Left lung (tissue), 10 donors: Measurements from ENCODE around the gene SENP6. TPM values are rescaled to one million over a fixed set of nuclear protein-coding genes. Genes with fewer than 3 reads are reported as not detected.

Experiments used
- ATAC-seq: fragments of 200-7000 bp; cut with Tn5 transposase; one replicate; pipeline ENCODE4 v1.9.1; 2020; ENCODE audit warnings: moderate library complexity
- DNase-seq, 4 donors: peaks; one replicate each; pipeline ENCODE4 v3.0.0-alpha.2; 2013 to 2020
- H3K27ac ChIP-seq, 2 donors: fragments of 200-600 bp; sonication (generic) in 1 of 2; one replicate each; pipeline versions ENCODE4 v1.5.0 to v1.8.0; 2020 to 2021
- H3K27me3 ChIP-seq, 2 donors: fragments of 200-600 bp; sonication (generic) in 1 of 2; one replicate each; pipeline versions ENCODE4 v1.5.0 to v1.8.0; 2020 to 2021
- H3K36me3 ChIP-seq, 2 donors: fragments of 200-600 bp; sonication (generic) in 1 of 2; one replicate each; pipeline versions ENCODE4 v1.5.0 to v1.8.0; 2020 to 2021
- H3K4me1 ChIP-seq, 2 donors: fragments of 200-600 bp; one replicate each; pipeline ENCODE4 v1.8.0; 2021
- H3K4me3 ChIP-seq, 2 donors: fragments of 200-600 bp; sonication (generic) in 1 of 2; one replicate each; pipeline versions ENCODE4 v1.5.0 to v1.8.0; 2020 to 2021; ENCODE audit warnings: mild to moderate bottlenecking in 1 of 2
- H3K9me3 ChIP-seq, 2 donors: fragments of 200-600 bp; sonication (generic) in 1 of 2; one replicate each; pipeline versions ENCODE4 v1.5.0 to v1.8.0; 2020 to 2021
- intact Hi-C, 2 donors: fragments of 100-400 bp; cut with DNase I; formaldehyde crosslinking; loops; one replicate each; pipeline versions ENCODE4 v1.11.2 to v1.14.2; 2022
- polyA plus RNA-seq, 6 donors: library from polyadenylated mRNA; unstranded; fragments of 120-200 nt; gene quantifications; one replicate each; pipeline ENCODE4 v1.2.1, GENCODE V29; 2013; ENCODE audit not compliant: insufficient read length in 6 of 6
- total RNA-seq, 2 donors: library from RNA; stranded (reverse); fragmentation: NEBNext Ultra II Directional; extraction: Animal tissue kit (Norgen Biotek cat#: 25700); gene quantifications; one replicate each; pipeline ENCODE4 v1.2.1, GENCODE V29; 2021
- TF ChIP-seq, protein P1 (sequence below), 2 donors: fragments of 200-600 bp; sonication (generic) in 1 of 2; IDR thresholded peaks; one replicate each; pipeline versions ENCODE4 v1.5.0 to v1.8.0; 2021; ENCODE audit warnings: antibody characterized with exemption in 2 of 2
- donor health status: DM: no; HTN: yes; CAD: no.
- donor health status: DM: no; HTN: no; CAD: no.

SENP6 gene
- total and polyA plus RNA-seq, 8 donors: 72.8 to 185 (median 163) TPM

GRCh38 chr6:75745404-75745803 is 143.7 kb downstream of the SENP6 start:
- TF ChIP-seq, protein P1, sequence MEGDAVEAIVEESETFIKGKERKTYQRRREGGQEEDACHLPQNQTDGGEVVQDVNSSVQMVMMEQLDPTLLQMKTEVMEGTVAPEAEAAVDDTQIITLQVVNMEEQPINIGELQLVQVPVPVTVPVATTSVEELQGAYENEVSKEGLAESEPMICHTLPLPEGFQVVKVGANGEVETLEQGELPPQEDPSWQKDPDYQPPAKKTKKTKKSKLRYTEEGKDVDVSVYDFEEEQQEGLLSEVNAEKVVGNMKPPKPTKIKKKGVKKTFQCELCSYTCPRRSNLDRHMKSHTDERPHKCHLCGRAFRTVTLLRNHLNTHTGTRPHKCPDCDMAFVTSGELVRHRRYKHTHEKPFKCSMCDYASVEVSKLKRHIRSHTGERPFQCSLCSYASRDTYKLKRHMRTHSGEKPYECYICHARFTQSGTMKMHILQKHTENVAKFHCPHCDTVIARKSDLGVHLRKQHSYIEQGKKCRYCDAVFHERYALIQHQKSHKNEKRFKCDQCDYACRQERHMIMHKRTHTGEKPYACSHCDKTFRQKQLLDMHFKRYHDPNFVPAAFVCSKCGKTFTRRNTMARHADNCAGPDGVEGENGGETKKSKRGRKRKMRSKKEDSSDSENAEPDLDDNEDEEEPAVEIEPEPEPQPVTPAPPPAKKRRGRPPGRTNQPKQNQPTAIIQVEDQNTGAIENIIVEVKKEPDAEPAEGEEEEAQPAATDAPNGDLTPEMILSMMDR (IDR thresholded peaks at IDR 0.05): no peak
- intact Hi-C loops: no loop called here
- Histone ChIP-seq H3K4me1 (peaks cover 0 to 11% of the 10 kb centered on the region in 2 donors), H3K27ac (no peak overlapping the region), H3K4me3 (no peak overlapping the region), H3K36me3 (no peaks in the 10 kb centered on the region), H3K27me3 (peaks cover 0 to 55% of the 10 kb centered on the region in 2 donors), H3K9me3 (no peaks in the 10 kb centered on the region)
- DNase-seq (no peak), ATAC-seq (no peak)

DNA sequence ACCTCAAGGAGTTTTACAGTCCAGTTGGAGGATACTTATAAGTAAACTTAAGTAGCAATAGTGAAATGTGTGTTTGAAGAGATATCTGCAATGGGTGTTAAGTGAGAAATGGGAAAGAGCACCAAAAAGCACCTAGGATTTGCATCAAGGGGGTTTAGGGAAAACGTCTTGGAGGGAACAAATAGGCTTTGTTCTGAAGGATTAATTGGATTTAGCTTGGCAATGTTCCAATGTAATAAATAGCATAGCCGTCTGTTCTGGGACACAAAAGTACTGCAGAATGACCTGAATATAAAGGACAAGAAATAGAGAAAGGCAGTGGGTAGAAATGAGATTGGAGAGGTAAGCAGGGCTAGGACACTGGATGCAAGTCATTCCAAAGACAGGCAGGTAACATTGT is 144.5 kb downstream of the SENP6 start:
- intact Hi-C loops: no loop called here
- ATAC-seq (no peak), DNase-seq (no peak)
- TF ChIP-seq, protein P1 (IDR thresholded peaks at IDR 0.05): no peak
- peaks cover 0 to 63% of the 10 kb centered on the region in 2 donors for H3K27me3 ChIP-seq
- no peaks in the 10 kb centered on the region for H3K36me3 ChIP-seq
- peaks cover 0 to 11% of the 10 kb centered on the region in 2 donors for H3K4me1 ChIP-seq
- H3K27ac ChIP-seq: no peak overlapping the region
- H3K9me3 ChIP-seq: no peaks in the 10 kb centered on the region
- H3K4me3 ChIP-seq: no peak overlapping the region

DNA sequence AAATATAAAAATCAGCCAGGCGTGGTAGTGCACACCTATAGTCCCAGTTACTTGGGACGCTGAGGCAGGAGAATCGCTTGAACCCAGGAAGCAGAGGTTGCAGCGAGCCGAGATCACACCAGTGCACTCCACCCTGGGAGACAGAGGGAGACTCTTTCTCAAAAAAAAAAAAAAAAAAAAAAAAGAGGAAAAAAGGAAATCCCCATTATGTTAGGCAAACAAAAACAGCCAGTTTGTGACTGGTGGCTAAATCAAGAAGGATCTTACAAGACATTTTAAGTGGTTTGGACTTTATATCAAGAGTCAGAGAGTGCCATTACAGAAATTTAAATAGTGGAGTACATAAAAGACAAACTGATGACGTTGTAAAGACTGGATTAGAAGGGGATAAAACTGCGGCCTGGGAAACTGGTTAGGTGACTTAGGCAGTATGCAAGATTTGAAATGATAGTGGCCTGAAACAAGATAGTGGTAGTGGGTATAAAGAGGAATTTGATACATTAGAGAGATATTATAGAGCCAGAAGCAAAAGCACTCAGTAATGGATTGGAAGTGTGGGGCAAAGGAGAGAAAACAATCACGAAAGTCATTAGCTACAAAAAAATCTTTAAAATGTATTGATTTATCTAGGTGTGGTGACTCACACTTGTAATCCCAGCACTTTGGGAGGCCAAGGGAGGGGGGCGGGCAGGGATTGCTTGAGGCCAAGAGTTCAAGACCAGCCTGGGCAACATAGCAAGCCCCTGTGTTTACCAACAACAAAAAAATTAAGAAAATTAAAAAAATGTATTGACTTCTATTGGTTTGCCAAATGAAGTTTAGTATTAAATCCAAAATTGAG is 145.7 kb downstream of the SENP6 start:
- H3K27ac ChIP-seq: peak overlapping the region in 1 of 2 donors; percentile 88
- TF ChIP-seq, protein P1 (IDR thresholded peaks at IDR 0.05): no peak
- peaks cover 0 to 65% of the 10 kb centered on the region in 2 donors for H3K27me3 ChIP-seq
- peak; percentile 45 for ATAC-seq
- no peaks in the 10 kb centered on the region for H3K9me3 ChIP-seq
- intact Hi-C loops: no loop called here
- DNase-seq: peak in 1 of 4 donors; percentile 70
- H3K4me3 ChIP-seq: no peak overlapping the region
- peaks cover 0 to 11% of the 10 kb centered on the region in 2 donors for H3K4me1 ChIP-seq
- H3K36me3 ChIP-seq: no peaks in the 10 kb centered on the region

DNA sequence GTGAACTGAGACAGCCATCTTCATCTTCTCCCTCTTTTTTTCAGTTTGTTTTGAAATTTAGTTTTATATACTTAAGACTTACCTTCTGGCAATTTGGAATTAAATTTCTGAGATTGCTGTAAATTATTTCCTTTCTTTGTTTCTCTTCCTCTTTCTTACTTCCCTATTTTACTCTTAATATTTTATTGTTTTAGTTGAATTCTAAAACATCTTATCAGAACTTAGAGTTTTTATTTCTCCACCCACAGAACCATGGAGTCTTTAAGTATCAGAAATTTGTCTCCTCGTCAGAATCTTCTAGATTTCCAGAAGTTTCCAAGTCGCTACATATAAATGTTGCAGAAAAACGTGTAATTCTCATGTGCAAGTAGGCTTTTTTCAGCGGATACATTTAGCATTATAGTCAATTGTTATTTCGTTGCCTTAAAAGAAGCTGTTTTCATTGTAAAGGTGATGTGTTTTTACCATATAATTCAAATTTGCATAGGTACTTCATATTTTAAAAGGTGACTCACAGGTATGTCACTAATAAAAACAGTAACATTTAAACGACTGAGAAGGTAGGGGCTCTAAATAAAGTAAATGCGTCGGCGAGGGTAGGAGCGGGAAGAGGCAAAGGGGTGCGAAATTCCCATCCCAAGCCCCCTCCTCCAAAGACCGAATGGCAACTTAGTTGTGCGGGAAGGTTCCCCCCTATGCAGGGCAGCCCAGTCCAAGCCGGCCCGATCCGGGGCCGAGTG is 146.5 kb downstream of the SENP6 start:
- ATAC-seq (peak; percentile 51), DNase-seq (no peak)
- peaks cover 0 to 11% of the 10 kb centered on the region in 2 donors for H3K4me1 ChIP-seq
- intact Hi-C loops: no loop called here
- peak overlapping the region; percentile 73 to 91 for H3K4me3 ChIP-seq
- peak overlapping the region; percentile 88 to 95 for H3K27ac ChIP-seq
- no peaks in the 10 kb centered on the region for H3K36me3 ChIP-seq
- TF ChIP-seq, protein P1 (IDR thresholded peaks at IDR 0.05): no peak
- H3K9me3 ChIP-seq: no peaks in the 10 kb centered on the region
- H3K27me3 ChIP-seq: peaks cover 0 to 65% of the 10 kb centered on the region in 2 donors
